HG02678 (cell line): Measurements from ENCODE around the gene KLHL35.
"Not testable (repeated sequence)": the region's sequence is repeated elsewhere in the genome, so short reads cannot be mapped to it uniquely, and the experiment has no call there.

Experiments used
- ATAC-seq: cut with Tn5 transposase; IDR thresholded peaks from one replicate; pipeline ENCODE4 v1.9.1; 2021; ENCODE audit warnings: mild to moderate bottlenecking, moderate library complexity; ENCODE audit not compliant: unreplicated experiment

Gene KLHL35

GRCh38 chr11:75426720-75427086 is 6.3 kb downstream of the KLHL35 start:
- ATAC-seq: no peak

- ATAC-seq: no peak
Observed at GRCh38 chr11:75425422-75425821, 7.6 kb downstream of the KLHL35 start.

GRCh38 chr11:75424396-75424795 is 8.6 kb downstream of the KLHL35 start:
- ATAC-seq: no peak

GRCh38 chr11:75423721-75424120 is 9.3 kb downstream of the KLHL35 start:
- ATAC-seq: no peak

GRCh38 chr11:75422248-75423231 is 10.5 kb downstream of the KLHL35 start:
- no peak for ATAC-seq

- no peak for ATAC-seq
Observed at GRCh38 chr11:75421902-75422247, 11.1 kb downstream of the KLHL35 start.

- ATAC-seq: no peak
Observed at GRCh38 chr11:75421035-75421602, 11.9 kb downstream of the KLHL35 start.

- no peak for ATAC-seq
Observed at GRCh38 chr11:75420224-75421034, 12.6 kb downstream of the KLHL35 start.

- ATAC-seq: no peak
Observed at GRCh38 chr11:75413864-75414263, 19.1 kb downstream of the KLHL35 start.

GRCh38 chr11:75413146-75413545 is 19.9 kb downstream of the KLHL35 start:
- not testable (repeated sequence) for ATAC-seq

GRCh38 chr11:75409971-75410370 is 23.0 kb downstream of the KLHL35 start:
- not testable (repeated sequence) for ATAC-seq

GRCh38 chr11:75408957-75409219 is 24.1 kb downstream of the KLHL35 start:
- ATAC-seq: no peak

GRCh38 chr11:75406338-75406777 is 26.6 kb downstream of the KLHL35 start:
- no peak for ATAC-seq

GRCh38 chr11:75403983-75404658 is 28.9 kb downstream of the KLHL35 start:
- ATAC-seq: no peak

GRCh38 chr11:75403037-75403436 is 30.0 kb downstream of the KLHL35 start:
- no peak for ATAC-seq

- ATAC-seq: no peak
Observed at GRCh38 chr11:75402002-75402773, 30.8 kb downstream of the KLHL35 start.

GRCh38 chr11:75400146-75400865 is 32.7 kb downstream of the KLHL35 start:
- no peak for ATAC-seq

- peak; percentile 93 for ATAC-seq
Observed at GRCh38 chr11:75399344-75400145, 33.5 kb downstream of the KLHL35 start, which contains the start of gene RPS3. Gene RPS3 (plus strand): TSS chr11:75399518. CDS start chr11:75399548, 30 bp downstream.

GRCh38 chr11:75398906-75399305 is 34.1 kb downstream of the KLHL35 start:
- ATAC-seq: no peak
